Parathyroid adenoma (tissue), 2 donors: Measurements from ENCODE around the gene ZNF256.

Experiments
- H2AFZ ChIP-seq: fragments of 300-600 bp; sonication (generic); one replicate; pipeline ENCODE4 v1.7.0; 2017; ENCODE audit warnings: antibody characterized with exemption, mild to moderate bottlenecking
- H3K27ac ChIP-seq: fragments of 300-600 bp; sonication (generic); one replicate; pipeline ENCODE4 v1.7.0; 2017
- H3K27me3 ChIP-seq: fragments of 300-600 bp; sonication (generic); one replicate; pipeline ENCODE4 v1.7.0; 2017; ENCODE audit warnings: low read length; ENCODE audit not compliant: control insufficient read depth, insufficient read depth
- H3K36me3 ChIP-seq: fragments of 300-600 bp; sonication (generic); one replicate; pipeline ENCODE4 v1.7.0; 2017; ENCODE audit warnings: low read length; ENCODE audit not compliant: control insufficient read depth, insufficient read depth
- H3K4me1 ChIP-seq: fragments of 300-600 bp; sonication (generic); one replicate; pipeline ENCODE4 v1.7.0; 2017; ENCODE audit warnings: control low read depth
- H3K4me2 ChIP-seq: fragments of 300-600 bp; sonication (generic); one replicate; pipeline ENCODE4 v1.7.0; 2017; ENCODE audit warnings: low read length
- H3K4me3 ChIP-seq: fragments of 300-600 bp; sonication (generic); one replicate; pipeline ENCODE4 v1.7.0; 2017; ENCODE audit warnings: low read depth, low read length
- H3K79me2 ChIP-seq: fragments of 300-600 bp; sonication (generic); one replicate; pipeline ENCODE4 v1.7.0; 2017; ENCODE audit warnings: control low read depth
- H3K9ac ChIP-seq: fragments of 300-600 bp; sonication (generic); one replicate; pipeline ENCODE4 v1.7.0; 2017; ENCODE audit warnings: mild to moderate bottlenecking
- H3K9me3 ChIP-seq: fragments of 300-600 bp; sonication (generic); one replicate; pipeline ENCODE4 v1.7.0; 2017; ENCODE audit warnings: low read length; ENCODE audit not compliant: control insufficient read depth
- TF ChIP-seq, protein P1 (sequence below): fragments of 300-600 bp; sonication (generic); IDR thresholded peaks from one replicate; pipeline ENCODE4 v1.7.0; 2017; ENCODE audit warnings: antibody characterized with exemption, mild to moderate bottlenecking
- donor health status: primary hyperparathyroidism.

ZNF256 gene

GRCh38 chr19:57907394-57907793 lies 40.1 kb downstream of the ZNF256 start:
- Histone ChIP-seq H3K4me1 (peaks cover 2% of the 10 kb centered on the region), H3K79me2 (no peaks in the 10 kb centered on the region), H3K9ac (no peak overlapping the region), H3K4me3 (no peak overlapping the region), H3K36me3 (no peaks in the 10 kb centered on the region), H3K9me3 (no peaks in the 10 kb centered on the region), H3K27me3 (no peaks in the 10 kb centered on the region), H3K4me2 (no peak overlapping the region), H3K27ac (no peak overlapping the region), H2AFZ (no peak overlapping the region)
- TF ChIP-seq, protein P1, sequence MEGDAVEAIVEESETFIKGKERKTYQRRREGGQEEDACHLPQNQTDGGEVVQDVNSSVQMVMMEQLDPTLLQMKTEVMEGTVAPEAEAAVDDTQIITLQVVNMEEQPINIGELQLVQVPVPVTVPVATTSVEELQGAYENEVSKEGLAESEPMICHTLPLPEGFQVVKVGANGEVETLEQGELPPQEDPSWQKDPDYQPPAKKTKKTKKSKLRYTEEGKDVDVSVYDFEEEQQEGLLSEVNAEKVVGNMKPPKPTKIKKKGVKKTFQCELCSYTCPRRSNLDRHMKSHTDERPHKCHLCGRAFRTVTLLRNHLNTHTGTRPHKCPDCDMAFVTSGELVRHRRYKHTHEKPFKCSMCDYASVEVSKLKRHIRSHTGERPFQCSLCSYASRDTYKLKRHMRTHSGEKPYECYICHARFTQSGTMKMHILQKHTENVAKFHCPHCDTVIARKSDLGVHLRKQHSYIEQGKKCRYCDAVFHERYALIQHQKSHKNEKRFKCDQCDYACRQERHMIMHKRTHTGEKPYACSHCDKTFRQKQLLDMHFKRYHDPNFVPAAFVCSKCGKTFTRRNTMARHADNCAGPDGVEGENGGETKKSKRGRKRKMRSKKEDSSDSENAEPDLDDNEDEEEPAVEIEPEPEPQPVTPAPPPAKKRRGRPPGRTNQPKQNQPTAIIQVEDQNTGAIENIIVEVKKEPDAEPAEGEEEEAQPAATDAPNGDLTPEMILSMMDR: no peak

DNA sequence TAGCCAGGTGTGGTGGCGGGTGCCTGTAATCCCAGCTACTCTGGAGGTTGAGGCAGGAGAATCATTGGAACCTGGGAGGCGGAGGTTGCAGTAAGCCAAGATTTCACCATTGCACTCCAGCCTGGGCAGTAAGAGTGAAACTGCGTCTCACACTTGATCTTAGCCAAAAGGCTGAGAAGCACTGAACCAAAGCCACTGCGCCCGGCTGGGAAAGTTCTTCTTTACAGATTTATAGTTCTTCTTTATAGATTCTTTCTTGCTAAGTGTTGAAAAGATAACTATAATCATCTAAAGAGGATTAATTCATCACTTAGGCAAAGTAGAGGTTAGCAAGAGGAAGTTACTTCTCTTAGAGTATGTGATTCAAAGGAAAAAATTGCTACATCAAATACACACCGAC lies 42.2 kb downstream of the ZNF256 start:
- no peak overlapping the region for H3K9ac ChIP-seq
- H3K79me2 ChIP-seq: no peaks in the 10 kb centered on the region
- no peak overlapping the region for H3K4me3 ChIP-seq
- no peaks in the 10 kb centered on the region for H3K36me3 ChIP-seq
- no peaks in the 10 kb centered on the region for H3K27me3 ChIP-seq
- TF ChIP-seq, protein P1: no peak
- peaks cover 2% of the 10 kb centered on the region for H3K4me1 ChIP-seq
- no peaks in the 10 kb centered on the region for H3K9me3 ChIP-seq
- H3K4me2 ChIP-seq: no peak overlapping the region
- no peak overlapping the region for H2AFZ ChIP-seq
- H3K27ac ChIP-seq: no peak overlapping the region

- H3K4me3 ChIP-seq: no peak overlapping the region
- H3K9me3 ChIP-seq: no peaks in the 10 kb centered on the region
- TF ChIP-seq, protein P1: no peak
- H3K79me2 ChIP-seq: peaks cover 4% of the 10 kb centered on the region
- peaks cover 2% of the 10 kb centered on the region for H3K4me1 ChIP-seq
- H3K27me3 ChIP-seq: no peaks in the 10 kb centered on the region
- H3K36me3 ChIP-seq: no peaks in the 10 kb centered on the region
- no peak overlapping the region for H3K9ac ChIP-seq
- no peak overlapping the region for H2AFZ ChIP-seq
- no peak overlapping the region for H3K4me2 ChIP-seq
- no peak overlapping the region for H3K27ac ChIP-seq
Observed at GRCh38 chr19:57903618-57904184, 43.8 kb downstream of the ZNF256 start.

GRCh38 chr19:57900311-57900710 lies 47.2 kb downstream of the ZNF256 start:
- Histone ChIP-seq H3K4me3 (no peak overlapping the region), H3K4me2 (no peak overlapping the region), H3K9me3 (no peaks in the 10 kb centered on the region), H3K9ac (no peak overlapping the region), H3K27ac (no peak overlapping the region), H3K27me3 (no peaks in the 10 kb centered on the region), H3K4me1 (peaks cover 2% of the 10 kb centered on the region), H2AFZ (no peak overlapping the region), H3K79me2 (peaks cover 4% of the 10 kb centered on the region), H3K36me3 (no peaks in the 10 kb centered on the region)
- TF ChIP-seq, protein P1: no peak
